K562 (cell line): ENCODE data around the gene UBXN1.

Experiments used
- FOXM1 ChIP-seq, 2 experiments: fragments of 450-650 bp in 1 of 2; sonication (generic) in 1 of 2; formaldehyde crosslinking in 1 of 2; IDR thresholded peaks; 2 replicates each; pipeline versions ENCODE4 v1.6.1 to v1.9.0; 2017 to 2022; ENCODE audit warnings: low read depth in 2 of 2, mild to moderate bottlenecking in 2 of 2, missing genetic modification reagents in 1 of 2, moderate library complexity in 1 of 2
- YY1 ChIP-seq, 3 experiments: IDR thresholded peaks; 2 replicates each; pipeline ENCODE4 v1.6.1; 2011; ENCODE audit warnings: low read length in 2 of 3, mild to moderate bottlenecking in 2 of 3, moderate library complexity in 2 of 3, borderline replicate concordance in 1 of 3, control low read depth in 1 of 3, low read depth in 1 of 3; ENCODE audit not compliant: insufficient read depth in 3 of 3, insufficient replicate concordance in 2 of 3, control insufficient read depth in 1 of 3, insufficient read length in 1 of 3; ENCODE audit errors: extremely low read depth in 1 of 3

GRCh38 chr11:62713343-62713742 lies 34.5 kb upstream of the UBXN1 start:
- TF ChIP-seq YY1 (IDR thresholded peaks at IDR 0.05; ENCODE audit: borderline replicate concordance in 1 of 3, control insufficient read depth in 1 of 3, extremely low read depth in 1 of 3, insufficient read depth in 3 of 3, insufficient read length in 1 of 3, insufficient replicate concordance in 2 of 3, low read depth in 1 of 3, low read length in 2 of 3) (no peak), FOXM1 (IDR thresholded peaks at IDR 0.05; ENCODE audit: low read depth) (no peak), FOXM1 (CRISPR knock-in tag; IDR thresholded peaks at IDR 0.05; ENCODE audit: low read depth) (no peak)
